PFSK-1 (cell line): ENCODE measurements around the gene SOSTDC1.

ENCODE experiments used
- FOXP2 ChIP-seq: optimal IDR thresholded peaks from 2 replicates; pipeline ENCODE3; 2011; ENCODE audit warnings: borderline replicate concordance, control low read depth, inconsistent platforms; ENCODE audit not compliant: insufficient read depth; ENCODE audit errors: extremely low read length, extremely low read depth
- POLR2AphosphoS5 ChIP-seq: IDR thresholded peaks from 2 replicates; pipeline ENCODE4 v1.6.1; 2012; ENCODE audit warnings: low read depth, mild to moderate bottlenecking, control low read depth, low read length, moderate library complexity
- REST ChIP-seq, 2 experiments: IDR thresholded peaks; 2 replicates each; pipeline versions ENCODE4 v1.6.1 to v1.8.0; 2011 to 2012; ENCODE audit warnings: low read depth in 2 of 2, low read length in 2 of 2, control low read depth in 1 of 2, inconsistent platforms in 1 of 2, mild to moderate bottlenecking in 1 of 2, moderate library complexity in 1 of 2; ENCODE audit not compliant: insufficient read depth in 1 of 2
- SIN3A ChIP-seq: IDR thresholded peaks from 2 replicates; pipeline ENCODE4 v1.6.1; 2012; ENCODE audit warnings: mild to moderate bottlenecking, low read length, moderate library complexity, borderline replicate concordance; ENCODE audit not compliant: insufficient read depth
- TAF1 ChIP-seq: IDR thresholded peaks from 2 replicates; pipeline ENCODE4 v1.6.1; 2012; ENCODE audit warnings: low read length, control low read depth, borderline replicate concordance; ENCODE audit not compliant: insufficient read depth

The SOSTDC1 gene

GRCh38 chr7:16471933-16472332 lies 6.4 kb upstream of the SOSTDC1 start:
- no peak for TF ChIP-seq TAF1
- no peak for TF ChIP-seq POLR2AphosphoS5
- TF ChIP-seq FOXP2: no peak
- TF ChIP-seq REST (IDR thresholded peaks at IDR 0.05; ENCODE audit: insufficient read depth in 1 of 2, low read depth in 2 of 2, low read length in 2 of 2): no peak
- TF ChIP-seq SIN3A: no peak

- TF ChIP-seq TAF1: no peak
- TF ChIP-seq REST (IDR thresholded peaks at IDR 0.05; ENCODE audit: insufficient read depth in 1 of 2, low read depth in 2 of 2, low read length in 2 of 2): no peak
- TF ChIP-seq FOXP2: no peak
- no peak for TF ChIP-seq SIN3A
- TF ChIP-seq POLR2AphosphoS5: no peak
These were observed 1.4 kb downstream of the SOSTDC1 start for GRCh38 chr7:16463949-16464715.

- TF ChIP-seq FOXP2: no peak
- no peak for TF ChIP-seq REST (IDR thresholded peaks at IDR 0.05; ENCODE audit: insufficient read depth in 1 of 2, low read depth in 2 of 2, low read length in 2 of 2)
- no peak for TF ChIP-seq TAF1
- no peak for TF ChIP-seq POLR2AphosphoS5
- no peak for TF ChIP-seq SIN3A
These were observed 2.0 kb downstream of the SOSTDC1 start for GRCh38 chr7:16463520-16463919.

- TF ChIP-seq SIN3A: no peak
- no peak for TF ChIP-seq FOXP2
- TF ChIP-seq TAF1: no peak
These were observed 3.1 kb downstream of the SOSTDC1 start for GRCh38 chr7:16462431-16462889.

GRCh38 chr7:16460789-16461493 lies 4.6 kb downstream of the SOSTDC1 start:
- TF ChIP-seq SIN3A (no peak), REST (IDR thresholded peaks at IDR 0.05; ENCODE audit: insufficient read depth in 1 of 2, low read depth in 2 of 2, low read length in 2 of 2) (no peak), FOXP2 (no peak), TAF1 (no peak), POLR2AphosphoS5 (no peak)
